HG02610 (cell line): ENCODE data around the gene GFAP.

Experiments used
- ATAC-seq: cut with Tn5 transposase; IDR thresholded peaks from one replicate; pipeline ENCODE4 v1.9.1; 2021; ENCODE audit warnings: mild to moderate bottlenecking, moderate library complexity; ENCODE audit not compliant: unreplicated experiment

GFAP gene

DNA sequence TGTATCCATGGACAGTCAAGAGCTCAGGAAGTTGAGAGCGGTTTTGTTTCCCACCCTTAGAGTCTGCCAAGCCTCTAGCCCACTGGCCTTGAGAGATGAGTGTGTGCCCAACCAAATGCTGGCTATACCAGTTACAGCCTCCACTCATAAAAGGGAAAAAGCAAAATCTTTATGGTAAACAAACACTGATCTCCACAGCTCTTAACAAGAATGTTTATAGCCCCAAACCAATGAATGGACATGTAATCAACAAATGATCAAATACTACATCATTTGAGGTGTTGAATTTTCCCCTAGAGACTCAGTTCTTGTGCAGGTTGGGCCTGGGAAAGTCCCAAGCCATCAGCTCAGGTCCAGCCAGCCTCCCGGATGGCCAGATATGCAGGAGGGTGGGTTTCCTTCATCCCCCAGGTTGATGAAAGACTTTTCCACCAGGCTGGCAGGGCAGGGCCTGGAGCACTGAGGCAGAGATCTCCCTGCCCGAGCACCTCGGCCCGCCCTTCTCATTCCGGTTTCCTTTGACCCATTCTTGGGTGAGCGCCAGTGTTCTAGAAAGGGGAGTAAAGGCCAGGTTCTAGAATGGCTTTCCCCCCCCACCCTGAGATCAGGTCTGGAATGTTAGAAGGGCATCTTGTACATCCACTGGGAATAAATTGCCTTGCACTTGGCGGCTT lies 12.2 kb downstream of the GFAP start:
- ATAC-seq: no peak

GRCh38 chr17:44902135-44902760 lies 13.1 kb downstream of the GFAP start:
- ATAC-seq: no peak

DNA sequence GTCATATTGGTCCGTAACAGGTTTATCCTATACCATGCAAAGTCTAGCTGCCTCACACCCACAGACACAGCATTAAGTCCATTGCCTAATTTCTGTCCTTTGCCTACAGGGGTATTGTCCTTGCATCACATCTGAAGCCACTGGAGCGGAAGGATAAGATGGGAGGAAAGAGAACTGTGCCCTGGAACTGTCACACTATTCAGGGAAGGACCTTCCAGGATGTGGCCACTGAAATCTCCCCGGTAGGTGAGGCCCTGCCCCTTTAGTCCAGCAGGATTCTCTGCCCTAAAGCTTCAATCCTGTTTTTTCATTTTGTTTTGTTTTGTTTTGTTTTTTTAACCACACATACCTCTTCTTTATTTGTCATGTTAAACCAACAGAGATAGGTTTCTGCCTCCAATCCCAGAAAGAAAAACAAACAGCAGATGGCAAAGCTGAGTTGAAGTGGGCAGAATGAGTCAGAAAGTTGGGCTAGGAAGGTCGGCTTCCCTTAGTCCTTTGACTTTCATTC lies 13.8 kb downstream of the GFAP start:
- ATAC-seq: no peak

GRCh38 chr17:44900894-44901293 lies 14.4 kb downstream of the GFAP start:
- no peak for ATAC-seq

DNA sequence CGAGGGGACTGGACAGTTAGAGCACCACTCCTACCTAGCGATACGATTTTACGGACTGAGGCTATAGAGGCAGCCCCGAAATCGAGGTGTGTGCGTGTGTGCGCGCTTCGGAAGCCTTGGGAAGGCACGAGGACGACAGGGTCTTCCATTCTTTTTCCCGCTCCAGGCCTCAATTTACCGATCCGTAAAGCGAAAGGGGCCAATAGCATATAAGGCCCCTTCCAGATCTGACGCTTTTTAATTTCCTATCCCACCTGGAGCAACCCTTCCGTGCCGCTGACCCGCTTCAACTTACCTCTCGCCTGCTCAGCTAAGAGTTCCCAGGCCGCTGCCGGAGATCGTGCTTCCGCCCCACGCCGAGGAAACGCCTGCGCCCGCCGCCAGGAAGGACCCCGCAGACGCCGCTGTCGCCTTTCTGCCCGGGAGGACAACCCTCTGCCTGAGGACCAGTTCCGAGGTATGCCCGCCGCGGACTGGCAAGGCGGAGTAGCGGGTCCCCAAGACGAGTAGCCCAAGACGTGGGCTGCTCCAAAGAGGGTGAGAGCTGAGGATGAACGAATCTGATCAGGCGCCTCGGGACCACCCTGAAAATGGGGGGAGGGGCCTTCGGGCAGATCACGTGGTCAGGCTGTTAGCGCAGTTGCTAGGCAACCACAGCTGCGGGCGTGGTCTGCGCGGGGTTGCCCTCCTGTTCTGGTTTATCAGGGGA lies 16.1 kb downstream of the GFAP start, which contains the start of gene EFTUD2:
Gene EFTUD2, minus strand, starts transcription at position 372 of the 709 bp plus-strand sequence. CDS start 4,924 bp downstream, outside the sequence.
- ATAC-seq: peak; percentile 61

- no peak for ATAC-seq
Observed at GRCh38 chr17:44898768-44899073, 16.6 kb downstream of the GFAP start.

GRCh38 chr17:44894642-44895041 lies 20.7 kb downstream of the GFAP start:
- no peak for ATAC-seq

GRCh38 chr17:44892250-44892649 lies 23.1 kb downstream of the GFAP start:
- no peak for ATAC-seq

DNA sequence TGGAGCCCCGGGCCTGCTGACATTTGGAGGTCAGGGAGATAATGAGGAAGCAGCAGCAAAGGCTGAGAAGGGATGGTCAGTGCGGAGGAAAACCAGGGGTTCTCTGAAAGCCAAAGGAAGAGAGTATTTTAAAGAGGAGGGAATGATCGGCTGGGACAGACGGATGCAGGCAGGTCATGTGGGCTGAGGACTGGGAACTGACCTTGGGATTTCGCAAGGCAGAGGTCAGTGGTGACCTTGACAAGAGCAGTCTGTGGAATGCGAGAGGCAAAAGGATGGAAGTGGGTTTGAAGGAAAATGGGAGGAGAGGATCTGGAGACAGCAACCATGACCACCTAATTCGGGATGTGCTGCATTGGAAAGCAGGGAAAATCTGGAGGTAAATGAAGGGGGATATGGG lies 26.3 kb downstream of the GFAP start:
- no peak for ATAC-seq

- ATAC-seq: no peak
Observed at GRCh38 chr17:44887971-44888954, 27.0 kb downstream of the GFAP start.

DNA sequence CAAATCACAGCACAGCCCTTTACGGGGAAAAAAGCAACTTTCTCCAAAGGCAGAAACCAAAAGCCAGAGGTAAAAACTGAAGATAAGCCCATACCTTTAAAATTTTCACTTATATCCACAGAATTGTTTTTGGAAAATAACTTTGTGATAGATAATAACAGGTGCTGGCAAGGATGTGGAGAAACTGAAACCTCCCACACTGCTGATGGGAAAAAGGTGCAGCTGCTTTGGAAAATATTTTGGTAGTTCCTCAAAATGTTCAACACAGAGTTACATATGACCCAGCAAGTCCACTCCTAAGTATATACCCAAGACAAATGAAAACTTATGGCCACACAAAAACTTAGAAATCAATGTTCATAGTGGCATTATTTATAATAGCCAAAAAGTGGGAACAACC lies 28.3 kb downstream of the GFAP start:
- no peak for ATAC-seq

- no peak for ATAC-seq
Observed at GRCh38 chr17:44884941-44885340, 30.4 kb downstream of the GFAP start.

- ATAC-seq: no peak
Observed at GRCh38 chr17:44881145-44881544, 34.2 kb downstream of the GFAP start.

DNA sequence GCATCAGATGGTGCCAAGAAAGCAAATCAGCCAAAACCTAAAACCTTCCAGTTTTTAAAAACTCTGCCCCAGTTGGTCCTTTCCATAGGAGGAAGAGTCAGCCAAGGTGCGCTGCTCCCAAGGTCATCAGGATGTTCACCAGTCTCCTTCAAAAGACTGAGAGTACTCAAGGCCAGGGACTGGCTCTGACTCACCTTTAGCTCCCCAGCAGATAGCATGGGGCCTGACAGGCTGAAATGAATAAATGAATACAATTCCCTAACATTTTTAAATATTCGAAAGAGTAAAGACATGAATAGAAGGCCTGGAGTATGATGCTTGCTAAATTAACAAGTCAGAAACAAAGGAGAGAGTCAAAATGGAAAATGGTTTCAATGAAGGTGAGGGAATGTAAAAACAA lies 35.2 kb downstream of the GFAP start:
- no peak for ATAC-seq

GRCh38 chr17:44879376-44879775 lies 35.9 kb downstream of the GFAP start:
- ATAC-seq: no peak

- no peak for ATAC-seq
Observed at GRCh38 chr17:44878627-44879221, 36.6 kb downstream of the GFAP start.

- no peak for ATAC-seq
Observed at GRCh38 chr17:44877121-44877520, 38.2 kb downstream of the GFAP start.

GRCh38 chr17:44875761-44876160 lies 39.5 kb downstream of the GFAP start:
- no peak for ATAC-seq

GRCh38 chr17:44872131-44872768 lies 43.0 kb downstream of the GFAP start:
- ATAC-seq: no peak

DNA sequence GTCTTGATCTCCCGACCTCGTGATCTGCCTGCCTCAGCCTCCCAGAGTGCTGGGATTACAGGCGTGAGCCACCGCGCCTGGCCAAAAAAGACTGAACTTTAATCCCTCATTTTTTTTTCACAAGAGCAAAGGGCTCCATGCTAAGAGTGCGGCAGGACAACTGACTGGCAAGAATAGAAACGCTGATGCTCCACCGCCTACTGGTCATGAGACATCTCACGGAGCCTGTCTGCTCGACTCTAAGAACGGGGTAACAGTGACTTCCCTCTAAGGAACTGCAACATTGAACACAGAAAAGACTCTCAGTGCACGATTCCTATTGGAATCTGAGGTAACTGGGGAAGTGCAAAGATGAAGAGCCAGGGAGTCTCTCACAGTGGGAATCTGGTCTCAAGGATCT lies 43.7 kb downstream of the GFAP start:
- no peak for ATAC-seq
